Sigmoid colon (tissue), 4 donors: Measurements from ENCODE around the gene THBS2.

Experiments used
- CTCF ChIP-seq, 4 experiments: fragments of 450-650 bp in 3 of 4; fragments of 200-600 bp in 1 of 4; IDR thresholded peaks; one replicate each; pipeline ENCODE4 v1.5.1; 2016 to 2019; ENCODE audit warnings: antibody characterized with exemption in 4 of 4, mild to moderate bottlenecking in 3 of 4, moderate library complexity in 2 of 4
- EP300 ChIP-seq, 4 donors: sonication (generic); formaldehyde crosslinking; IDR thresholded peaks; one replicate each; pipeline ENCODE4 v1.6.1; 2017; ENCODE audit warnings: antibody characterized with exemption in 4 of 4
- POLR2A ChIP-seq, 2 donors: fragments of 450-650 bp; IDR thresholded peaks; one replicate each; pipeline ENCODE4 v1.6.1; 2016; ENCODE audit warnings: antibody characterized with exemption in 2 of 2, mild to moderate bottlenecking in 2 of 2, moderate library complexity in 2 of 2
- POLR2AphosphoS5 ChIP-seq, 4 donors: sonication (generic); formaldehyde crosslinking; IDR thresholded peaks; one replicate each; pipeline ENCODE4 v1.6.1; 2017; ENCODE audit warnings: antibody characterized with exemption in 4 of 4

- TF ChIP-seq CTCF (IDR thresholded peaks at IDR 0.05) (no peak), POLR2A (IDR thresholded peaks at IDR 0.05) (no peak), POLR2AphosphoS5 (IDR thresholded peaks at IDR 0.05) (no peak), EP300 (IDR thresholded peaks at IDR 0.05) (no peak)
Measured at GRCh38 chr6:169213814-169214520, 39.7 kb downstream of the THBS2 start.
